Fibroblast of pulmonary artery (primary cell): ENCODE measurements around the gene SH3PXD2A.

Experiments
- DNase-seq: peaks from one replicate; pipeline ENCODE4 v3.0.0-alpha.2; 2010; ENCODE audit warnings: low read depth
- H3K4me3 ChIP-seq: replicated peaks from 2 replicates; pipeline ENCODE4 v1.5.1; 2011; ENCODE audit warnings: low read depth, mild to moderate bottlenecking, control low read depth, low read length, moderate library complexity
- CTCF ChIP-seq: IDR thresholded peaks from 2 replicates; pipeline ENCODE4 v1.5.1; 2011; ENCODE audit warnings: mild to moderate bottlenecking, control low read depth, low read length, inconsistent platforms; ENCODE audit errors: missing control alignments

The SH3PXD2A gene

GRCh38 chr10:103790580-103790979 lies 64.8 kb downstream of the SH3PXD2A start:
- no peak for DNase-seq
- TF ChIP-seq CTCF, result no peak
- H3K4me3 ChIP-seq, result no peak overlapping the region

- no peak for DNase-seq
- TF ChIP-seq CTCF, result no peak
- no peak overlapping the region for H3K4me3 ChIP-seq
Observed at GRCh38 chr10:103789771-103790201, 65.6 kb downstream of the SH3PXD2A start.

- no peak for TF ChIP-seq CTCF
- H3K4me3 ChIP-seq, result no peak overlapping the region
- no peak for DNase-seq
Observed at GRCh38 chr10:103789161-103789560, 66.2 kb downstream of the SH3PXD2A start.

- no peak for TF ChIP-seq CTCF
- DNase-seq, result no peak
- no peak overlapping the region for H3K4me3 ChIP-seq
Observed at GRCh38 chr10:103787331-103787730, 68.0 kb downstream of the SH3PXD2A start.

- H3K4me3 ChIP-seq, result no peak overlapping the region
- no peak for TF ChIP-seq CTCF
- no peak for DNase-seq
Observed at GRCh38 chr10:103786020-103786419, 69.4 kb downstream of the SH3PXD2A start.

GRCh38 chr10:103784723-103785418 lies 70.5 kb downstream of the SH3PXD2A start:
- no peak for TF ChIP-seq CTCF
- H3K4me3 ChIP-seq, result no peak overlapping the region
- no peak for DNase-seq

GRCh38 chr10:103784089-103784488 lies 71.3 kb downstream of the SH3PXD2A start:
- H3K4me3 ChIP-seq, result no peak overlapping the region
- no peak for TF ChIP-seq CTCF
- no peak for DNase-seq
